PFSK-1 (cell line): ENCODE data around the gene ELP5.
A peak's percentile ranks its signal among the peaks of the same experiment; 100 is the strongest.

Experiments used
- FOXP2 ChIP-seq: optimal IDR thresholded peaks from 2 replicates; pipeline ENCODE3; 2011; ENCODE audit warnings: borderline replicate concordance, control low read depth, inconsistent platforms; ENCODE audit not compliant: insufficient read depth; ENCODE audit errors: extremely low read length, extremely low read depth
- POLR2AphosphoS5 ChIP-seq: IDR thresholded peaks from 2 replicates; pipeline ENCODE4 v1.6.1; 2012; ENCODE audit warnings: low read depth, mild to moderate bottlenecking, control low read depth, low read length, moderate library complexity
- SIN3A ChIP-seq: IDR thresholded peaks from 2 replicates; pipeline ENCODE4 v1.6.1; 2012; ENCODE audit warnings: mild to moderate bottlenecking, low read length, moderate library complexity, borderline replicate concordance; ENCODE audit not compliant: insufficient read depth
- TAF1 ChIP-seq: IDR thresholded peaks from 2 replicates; pipeline ENCODE4 v1.6.1; 2012; ENCODE audit warnings: low read length, control low read depth, borderline replicate concordance; ENCODE audit not compliant: insufficient read depth
- TF ChIP-seq, protein P1 (sequence below), 2 experiments: IDR thresholded peaks; 2 replicates each; pipeline versions ENCODE4 v1.6.1 to v1.8.0; 2011 to 2012; ENCODE audit warnings: low read depth in 2 of 2, low read length in 2 of 2, control low read depth in 1 of 2, inconsistent platforms in 1 of 2, mild to moderate bottlenecking in 1 of 2, moderate library complexity in 1 of 2; ENCODE audit not compliant: insufficient read depth in 1 of 2

The ELP5 gene

DNA sequence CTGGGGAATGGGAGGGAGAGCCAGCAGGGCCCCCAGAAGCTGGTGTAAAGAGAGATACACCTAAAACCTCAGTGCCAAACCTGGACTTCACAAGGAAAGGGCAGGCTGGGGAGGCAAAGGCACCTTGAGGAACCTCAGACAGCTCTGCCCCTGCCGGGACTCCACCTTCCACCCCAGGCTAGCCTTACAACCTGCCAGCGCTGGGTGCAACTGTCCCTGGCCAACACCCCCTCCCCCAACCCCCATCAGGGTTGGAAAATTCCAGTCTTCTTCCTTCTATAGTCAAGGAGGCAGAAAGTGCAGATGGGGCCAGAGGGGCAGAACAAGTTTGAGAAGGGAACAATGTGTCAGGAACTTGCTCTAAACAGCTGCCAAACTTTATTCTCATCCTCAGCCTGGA, 40.2 kb downstream of the ELP5 start:
- TF ChIP-seq SIN3A (no peak), POLR2AphosphoS5 (no peak), TAF1 (no peak)
- TF ChIP-seq, protein P1, sequence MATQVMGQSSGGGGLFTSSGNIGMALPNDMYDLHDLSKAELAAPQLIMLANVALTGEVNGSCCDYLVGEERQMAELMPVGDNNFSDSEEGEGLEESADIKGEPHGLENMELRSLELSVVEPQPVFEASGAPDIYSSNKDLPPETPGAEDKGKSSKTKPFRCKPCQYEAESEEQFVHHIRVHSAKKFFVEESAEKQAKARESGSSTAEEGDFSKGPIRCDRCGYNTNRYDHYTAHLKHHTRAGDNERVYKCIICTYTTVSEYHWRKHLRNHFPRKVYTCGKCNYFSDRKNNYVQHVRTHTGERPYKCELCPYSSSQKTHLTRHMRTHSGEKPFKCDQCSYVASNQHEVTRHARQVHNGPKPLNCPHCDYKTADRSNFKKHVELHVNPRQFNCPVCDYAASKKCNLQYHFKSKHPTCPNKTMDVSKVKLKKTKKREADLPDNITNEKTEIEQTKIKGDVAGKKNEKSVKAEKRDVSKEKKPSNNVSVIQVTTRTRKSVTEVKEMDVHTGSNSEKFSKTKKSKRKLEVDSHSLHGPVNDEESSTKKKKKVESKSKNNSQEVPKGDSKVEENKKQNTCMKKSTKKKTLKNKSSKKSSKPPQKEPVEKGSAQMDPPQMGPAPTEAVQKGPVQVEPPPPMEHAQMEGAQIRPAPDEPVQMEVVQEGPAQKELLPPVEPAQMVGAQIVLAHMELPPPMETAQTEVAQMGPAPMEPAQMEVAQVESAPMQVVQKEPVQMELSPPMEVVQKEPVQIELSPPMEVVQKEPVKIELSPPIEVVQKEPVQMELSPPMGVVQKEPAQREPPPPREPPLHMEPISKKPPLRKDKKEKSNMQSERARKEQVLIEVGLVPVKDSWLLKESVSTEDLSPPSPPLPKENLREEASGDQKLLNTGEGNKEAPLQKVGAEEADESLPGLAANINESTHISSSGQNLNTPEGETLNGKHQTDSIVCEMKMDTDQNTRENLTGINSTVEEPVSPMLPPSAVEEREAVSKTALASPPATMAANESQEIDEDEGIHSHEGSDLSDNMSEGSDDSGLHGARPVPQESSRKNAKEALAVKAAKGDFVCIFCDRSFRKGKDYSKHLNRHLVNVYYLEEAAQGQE (IDR thresholded peaks at IDR 0.05; ENCODE audit: insufficient read depth in 1 of 2, low read depth in 2 of 2, low read length in 2 of 2): no peak

DNA sequence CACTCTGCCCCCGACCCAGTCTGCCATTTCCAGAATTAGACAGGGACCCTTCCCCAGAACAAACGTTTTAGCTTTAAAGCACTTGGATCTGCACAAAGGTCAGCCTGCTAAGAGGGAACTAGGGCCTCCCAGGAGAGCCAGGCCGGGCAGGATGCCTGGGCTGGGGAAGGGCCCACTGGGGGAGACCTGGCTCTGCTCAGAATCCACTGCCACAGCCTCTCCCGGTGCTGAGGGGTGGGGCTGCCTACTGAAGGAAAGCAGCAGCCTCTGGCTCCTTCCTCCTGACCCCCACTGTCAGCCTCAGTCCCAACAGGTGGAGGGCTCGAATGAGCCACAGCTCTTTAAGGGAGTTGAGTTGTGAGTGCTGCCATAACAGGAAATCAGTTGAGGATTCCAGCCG, 40.7 kb downstream of the ELP5 start:
- TF ChIP-seq FOXP2 (no peak), POLR2AphosphoS5 (no peak), TAF1 (no peak), SIN3A (no peak)
- TF ChIP-seq, protein P1 (IDR thresholded peaks at IDR 0.05; ENCODE audit: insufficient read depth in 1 of 2, low read depth in 2 of 2, low read length in 2 of 2): no peak

DNA sequence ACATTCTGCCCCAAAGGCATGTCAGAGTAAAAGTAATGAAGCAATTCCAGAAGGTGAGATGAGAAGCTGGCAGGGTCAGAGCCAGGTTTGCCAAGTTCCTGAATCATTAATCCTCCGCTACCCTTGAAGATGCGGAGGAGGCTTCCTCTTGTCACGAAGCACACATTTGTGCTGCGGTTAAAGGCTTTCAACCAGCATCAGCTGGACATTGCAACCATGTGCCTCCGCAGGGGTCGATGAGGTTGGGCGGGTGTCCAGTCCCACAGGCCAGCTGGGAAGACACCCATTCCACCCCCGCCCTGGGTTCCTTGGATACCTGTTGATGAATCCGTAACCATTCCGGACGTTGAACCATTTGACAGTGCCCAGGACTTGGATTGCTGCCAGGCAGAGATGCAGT, 41.1 kb downstream of the ELP5 start:
- TF ChIP-seq TAF1: no peak
- TF ChIP-seq POLR2AphosphoS5: no peak
- TF ChIP-seq, protein P1 (IDR thresholded peaks at IDR 0.05; ENCODE audit: insufficient read depth in 1 of 2, low read depth in 2 of 2, low read length in 2 of 2): no peak
- TF ChIP-seq FOXP2: no peak
- TF ChIP-seq SIN3A: 0 out of 2 replicates have a peak, but pooled peaks have one; percentile 28

DNA sequence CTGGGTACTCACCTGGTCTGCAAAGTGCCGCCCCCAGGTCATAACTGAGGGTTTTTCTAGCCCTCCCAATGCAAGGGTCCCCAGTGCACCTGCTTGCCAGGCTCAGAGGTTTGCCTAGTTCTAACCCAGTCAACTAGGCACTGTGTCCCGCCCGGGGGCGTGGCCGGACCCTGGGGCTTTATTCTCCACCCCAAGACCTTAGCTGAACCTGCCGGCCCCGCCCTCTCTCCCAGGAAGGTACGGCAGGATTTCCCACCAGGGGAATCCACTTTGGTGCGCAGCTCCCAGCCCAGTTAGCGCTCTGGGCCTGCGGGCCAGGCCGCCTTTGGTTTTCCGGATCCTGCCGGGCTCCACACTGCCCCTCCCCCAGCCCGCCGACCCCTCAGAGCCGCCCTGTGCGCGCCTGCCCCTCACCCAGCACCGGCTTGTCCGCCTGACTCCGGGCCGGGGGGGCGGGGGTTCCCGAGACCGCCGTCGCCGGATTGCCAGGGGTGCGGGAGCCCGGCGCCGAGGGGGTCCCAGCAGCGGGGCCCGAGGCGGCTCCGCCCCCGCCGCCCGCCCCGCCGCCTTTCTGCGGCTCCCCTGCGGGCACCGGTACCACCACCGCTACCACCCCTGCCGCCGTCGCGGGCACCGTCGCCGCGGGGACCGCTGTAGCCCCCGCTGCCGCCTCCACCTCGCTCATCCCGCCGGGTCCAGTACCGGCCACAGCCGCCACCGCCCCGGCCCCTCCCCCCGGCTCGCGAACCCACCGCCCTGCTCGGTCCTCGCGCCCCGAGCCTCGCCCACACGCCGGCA, 42.0 kb downstream of the ELP5 start:
- TF ChIP-seq FOXP2: no peak
- no peak for TF ChIP-seq TAF1
- no peak for TF ChIP-seq POLR2AphosphoS5
- TF ChIP-seq, protein P1 (IDR thresholded peaks at IDR 0.05; ENCODE audit: insufficient read depth in 1 of 2, low read depth in 2 of 2, low read length in 2 of 2): no peak
- TF ChIP-seq SIN3A: no peak
